CD14-positive monocyte (primary cell): ENCODE measurements around the gene PPA2. TPM values are rescaled to one million over a fixed set of nuclear protein-coding genes. Genes with fewer than 3 reads are reported as not detected.

Experiments used
- DNase-seq, 3 donors: peaks; one replicate each; pipeline ENCODE4 v3.0.0-alpha.2; 2011 to 2022
- H2AFZ ChIP-seq: 2 replicates; pipeline ENCODE4 v1.6.0; 2012; ENCODE audit warnings: mild to moderate bottlenecking, low read depth, low read length, inconsistent platforms; ENCODE audit not compliant: insufficient read depth, poor library complexity, severe bottlenecking
- H3K27ac ChIP-seq, 2 donors: 1 replicate in 1 of 2; 2 replicates in 1 of 2; pipeline ENCODE4 v1.5.1; 2012 to 2013; ENCODE audit warnings: low read length in 2 of 2, control low read depth in 1 of 2, inconsistent platforms in 1 of 2, low read depth in 1 of 2, mild to moderate bottlenecking in 1 of 2
- H3K27me3 ChIP-seq, 2 donors: one replicate each; pipeline versions ENCODE4 v1.6.0 to v1.6.1; 2011 to 2013; ENCODE audit warnings: low read length in 2 of 2; ENCODE audit not compliant: control insufficient read depth in 2 of 2, insufficient read depth in 2 of 2
- H3K36me3 ChIP-seq, 2 donors: replicated peaks in 1 of 2; 1 replicate in 1 of 2; 2 replicates in 1 of 2; pipeline versions ENCODE4 v1.5.1 to v1.6.1; 2012 to 2013; ENCODE audit warnings: low read length in 2 of 2, control low read depth in 1 of 2, inconsistent platforms in 1 of 2, mild to moderate bottlenecking in 1 of 2; ENCODE audit not compliant: insufficient read depth in 2 of 2, control insufficient read depth in 1 of 2
- H3K4me1 ChIP-seq, 2 donors: 1 replicate in 1 of 2; 2 replicates in 1 of 2; pipeline versions ENCODE4 v1.5.1 to v1.6.1; 2012 to 2013; ENCODE audit warnings: low read length in 2 of 2, control low read depth in 1 of 2, inconsistent platforms in 1 of 2, mild to moderate bottlenecking in 1 of 2, moderate library complexity in 1 of 2; ENCODE audit not compliant: insufficient read depth in 2 of 2, control insufficient read depth in 1 of 2
- H3K4me2 ChIP-seq: replicated peaks from 2 replicates; pipeline ENCODE3; 2012; ENCODE audit warnings: low read length, moderate library complexity, mild to moderate bottlenecking; ENCODE audit not compliant: poor library complexity, severe bottlenecking; ENCODE audit errors: extremely low read depth
- H3K4me3 ChIP-seq, 3 experiments: fragments of 200-600 bp in 1 of 3; sonication (generic) in 1 of 3; replicated peaks in 1 of 3; 1 replicate in 2 of 3; 2 replicates in 1 of 3; pipeline ENCODE4 v1.5.1; 2011 to 2013; ENCODE audit warnings: low read length in 3 of 3, mild to moderate bottlenecking in 3 of 3, control low read depth in 2 of 3, low read depth in 2 of 3, inconsistent platforms in 1 of 3, moderate library complexity in 1 of 3
- H3K79me2 ChIP-seq: 2 replicates; pipeline ENCODE4 v1.6.0; 2012; ENCODE audit warnings: mild to moderate bottlenecking, control low read depth, inconsistent platforms, low read length, moderate library complexity; ENCODE audit not compliant: insufficient read depth
- H3K9ac ChIP-seq: 2 replicates; pipeline ENCODE4 v1.6.0; 2017; ENCODE audit warnings: low read length, mild to moderate bottlenecking; ENCODE audit not compliant: insufficient read depth, poor library complexity, severe bottlenecking
- H3K9me3 ChIP-seq, 2 donors: replicated peaks in 1 of 2; 1 replicate in 1 of 2; 2 replicates in 1 of 2; pipeline versions ENCODE4 v1.5.1 to v1.6.1; 2012 to 2013; ENCODE audit warnings: low read length in 2 of 2, control low read depth in 1 of 2; ENCODE audit not compliant: control insufficient read depth in 1 of 2, insufficient read depth in 1 of 2
- H4K20me1 ChIP-seq: 2 replicates; pipeline ENCODE4 v1.6.0; 2012; ENCODE audit warnings: mild to moderate bottlenecking, low read length, control low read depth, moderate library complexity; ENCODE audit not compliant: insufficient read depth
- H3K27ac Mint-ChIP-seq, 7 donors: one replicate each; pipeline ENCODE4 v1.8.0; 2020; ENCODE audit warnings: mild to moderate bottlenecking in 7 of 7, mixed read lengths in 7 of 7, moderate library complexity in 6 of 7, inconsistent platforms in 2 of 7
- H3K27me3 Mint-ChIP-seq, 3 donors: one replicate each; pipeline ENCODE4 v1.8.0; 2021 to 2022; ENCODE audit warnings: low read depth in 3 of 3, mild to moderate bottlenecking in 3 of 3, mixed read lengths in 3 of 3, moderate library complexity in 3 of 3, inconsistent platforms in 1 of 3
- H3K36me3 Mint-ChIP-seq, 2 donors: one replicate each; pipeline ENCODE4 v1.8.0; 2020; ENCODE audit warnings: mixed read lengths in 2 of 2, inconsistent platforms in 1 of 2, mild to moderate bottlenecking in 1 of 2
- H3K4me1 Mint-ChIP-seq: one replicate; pipeline ENCODE4 v1.8.0; 2020; ENCODE audit warnings: mild to moderate bottlenecking, mixed read lengths
- H3K4me3 Mint-ChIP-seq, 2 donors: one replicate each; pipeline ENCODE4 v1.8.0; 2020; ENCODE audit warnings: mild to moderate bottlenecking in 2 of 2, mixed read lengths in 2 of 2, moderate library complexity in 1 of 2
- H3K9me3 Mint-ChIP-seq, 7 donors: one replicate each; pipeline ENCODE4 v1.8.0; 2020 to 2022; ENCODE audit warnings: mixed read lengths in 7 of 7, mild to moderate bottlenecking in 6 of 7, moderate library complexity in 6 of 7, inconsistent platforms in 2 of 7
- WGBS: methylation state at CpG from one replicate; pipeline ENCODE4 v1.1.5; 2013; ENCODE audit warnings: missing lambda C conversion rate; ENCODE audit not compliant: insufficient coverage; 5-methylcytosine and 5-hydroxymethylcytosine counted together
- intact Hi-C, 2 donors: fragments of 100-400 bp; cut with micrococcal nuclease; formaldehyde crosslinking; loops; one replicate each; pipeline versions ENCODE4 v1.15.0 to v1.15.1; 2023
- polyA plus RNA-seq, 3 donors: library from polyadenylated mRNA; depleted of rRNA in 1 of 3; unstranded in 2 of 3; stranded (reverse) in 1 of 3; fragments of 300-500 nt in 2 of 3; fragments of >200 nt in 1 of 3; fragmentation: Illumina TruSeq in 2 of 3; gene quantifications; 1 replicate in 2 of 3; 2 replicates in 1 of 3; pipeline ENCODE4 v1.2.3, GENCODE V29; 2012 to 2021
- TF ChIP-seq, protein P1 (sequence below): fragments of 200-600 bp; IDR thresholded peaks from one replicate; pipeline ENCODE4 v1.8.0; 2022; ENCODE audit warnings: antibody characterized with exemption, mild to moderate bottlenecking

PPA2 gene
- polyA plus RNA-seq, 3 donors: 24.8 to 128 (median 110) TPM

DNA sequence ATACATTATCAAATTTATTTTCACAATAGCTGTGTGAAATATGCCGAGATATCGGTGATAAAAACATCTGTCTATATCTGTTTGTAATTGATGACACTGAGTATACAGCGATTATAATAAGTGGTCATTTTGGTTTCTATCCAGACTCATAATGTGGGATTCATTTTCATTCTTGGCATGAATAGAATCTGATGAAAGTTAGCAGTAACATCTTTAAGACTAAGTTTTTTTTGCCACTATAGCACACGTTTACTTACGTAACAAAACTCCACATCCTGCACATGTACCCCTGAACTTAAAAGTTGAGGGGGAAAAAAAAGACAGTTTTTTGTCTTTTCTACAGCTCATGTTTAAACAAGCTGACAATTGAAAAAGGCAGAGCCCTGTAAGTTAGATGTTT lies 86.4 kb downstream of the PPA2 start:
- H3K27me3 ChIP-seq: no peaks in the 10 kb centered on the region
- no peak overlapping the region for H2AFZ ChIP-seq
- H4K20me1 ChIP-seq: no peaks in the 10 kb centered on the region
- H3K79me2 ChIP-seq: no peaks in the 10 kb centered on the region
- no peaks in the 10 kb centered on the region for H3K9me3 ChIP-seq
- TF ChIP-seq, protein P1, sequence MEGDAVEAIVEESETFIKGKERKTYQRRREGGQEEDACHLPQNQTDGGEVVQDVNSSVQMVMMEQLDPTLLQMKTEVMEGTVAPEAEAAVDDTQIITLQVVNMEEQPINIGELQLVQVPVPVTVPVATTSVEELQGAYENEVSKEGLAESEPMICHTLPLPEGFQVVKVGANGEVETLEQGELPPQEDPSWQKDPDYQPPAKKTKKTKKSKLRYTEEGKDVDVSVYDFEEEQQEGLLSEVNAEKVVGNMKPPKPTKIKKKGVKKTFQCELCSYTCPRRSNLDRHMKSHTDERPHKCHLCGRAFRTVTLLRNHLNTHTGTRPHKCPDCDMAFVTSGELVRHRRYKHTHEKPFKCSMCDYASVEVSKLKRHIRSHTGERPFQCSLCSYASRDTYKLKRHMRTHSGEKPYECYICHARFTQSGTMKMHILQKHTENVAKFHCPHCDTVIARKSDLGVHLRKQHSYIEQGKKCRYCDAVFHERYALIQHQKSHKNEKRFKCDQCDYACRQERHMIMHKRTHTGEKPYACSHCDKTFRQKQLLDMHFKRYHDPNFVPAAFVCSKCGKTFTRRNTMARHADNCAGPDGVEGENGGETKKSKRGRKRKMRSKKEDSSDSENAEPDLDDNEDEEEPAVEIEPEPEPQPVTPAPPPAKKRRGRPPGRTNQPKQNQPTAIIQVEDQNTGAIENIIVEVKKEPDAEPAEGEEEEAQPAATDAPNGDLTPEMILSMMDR: no peak
- peaks cover 0 to 1% (median 0%) of the 10 kb centered on the region in 7 donors for H3K9me3 Mint-ChIP-seq
- no peak overlapping the region for H3K4me2 ChIP-seq
- H3K27me3 Mint-ChIP-seq: no peaks in the 10 kb centered on the region
- no peaks in the 10 kb centered on the region for H3K4me1 Mint-ChIP-seq
- intact Hi-C loops: no loop called here
- H3K36me3 ChIP-seq: peaks cover 31 to 76% of the 10 kb centered on the region in 2 donors
- peaks cover 56 to 65% of the 10 kb centered on the region in 2 donors for H3K36me3 Mint-ChIP-seq
- H3K4me3 ChIP-seq: no peak overlapping the region
- no CpG with 5 or more reads among the region's 5 CpGs for WGBS
- no peaks in the 10 kb centered on the region for H3K4me1 ChIP-seq
- H3K9ac ChIP-seq: no peak overlapping the region
- no peak overlapping the region for H3K4me3 Mint-ChIP-seq
- no peak for DNase-seq
- no peak overlapping the region for H3K27ac ChIP-seq
- no peak overlapping the region for H3K27ac Mint-ChIP-seq

DNA sequence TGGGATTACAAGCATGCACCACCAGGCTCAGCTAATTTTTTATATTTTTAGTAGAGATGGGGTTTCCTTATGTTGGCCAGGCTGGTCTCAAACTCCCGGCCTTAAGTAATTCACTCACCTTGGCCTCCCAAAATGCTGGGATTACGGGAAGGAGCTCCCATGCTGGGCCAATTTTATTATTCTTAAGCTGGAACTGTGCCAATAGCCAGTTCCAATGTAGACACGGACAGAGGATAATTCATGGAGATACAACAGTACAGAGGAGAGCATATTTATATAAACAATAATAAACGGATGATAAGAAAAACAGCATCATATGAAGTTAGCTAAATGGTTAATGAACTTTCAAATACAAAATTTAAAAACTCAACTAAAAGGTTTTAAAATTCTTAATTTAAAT lies 87.8 kb downstream of the PPA2 start:
- Mint-ChIP-seq H3K36me3 (peaks cover 55 to 59% of the 10 kb centered on the region in 2 donors), H3K27ac (peak overlapping the region in 1 of 7 donors; percentile 69), H3K4me1 (no peaks in the 10 kb centered on the region), H3K4me3 (no peak overlapping the region), H3K27me3 (no peaks in the 10 kb centered on the region), H3K9me3 (no peaks in the 10 kb centered on the region)
- no peak for DNase-seq
- intact Hi-C loops: no loop called here
- Histone ChIP-seq H3K79me2 (no peaks in the 10 kb centered on the region), H3K27me3 (no peaks in the 10 kb centered on the region), H3K27ac (no peak overlapping the region), H3K4me3 (no peak overlapping the region), H3K9ac (no peak overlapping the region), H3K4me2 (no peak overlapping the region), H4K20me1 (no peaks in the 10 kb centered on the region), H3K9me3 (no peaks in the 10 kb centered on the region), H3K4me1 (no peaks in the 10 kb centered on the region), H3K36me3 (peaks cover 31 to 73% of the 10 kb centered on the region in 2 donors), H2AFZ (no peak overlapping the region)
- TF ChIP-seq, protein P1: no peak
- WGBS: 100% methylated on average over 1 of the region's 4 CpGs
